ENCODE results near the gene RPP38. TPM values are rescaled to one million over a fixed set of nuclear protein-coding genes. Genes with fewer than 3 reads are reported as not detected.

Gene RPP38
- total and polyA plus RNA-seq, 10 of the 15 experiments (the other 5 are each of a cell fraction or from before 2014, with no cell fraction given), result 13.0 to 40.9 (median 27.2) TPM

GRCh38 chr10:15053061-15053460, 44.1 kb upstream of the RPP38 start:
- no TSS peak for BruUV-seq (replicated peaks)
- in situ Hi-C loops (cut with MboI), result no loop called here
- TF ChIP-seq BMI1 (IDR thresholded peaks at IDR 0.05; ENCODE audit: borderline replicate concordance) (no peak), USF1 (IDR thresholded peaks at IDR 0.05; ENCODE audit: borderline replicate concordance, extremely low read length, insufficient read depth, low read depth, low read length) (no peak), STAT3 (IDR thresholded peaks at IDR 0.05; ENCODE audit: low read depth, low read length) (no peak), MLLT1 (IDR thresholded peaks at IDR 0.05) (no peak), YY1 (IDR thresholded peaks at IDR 0.05; ENCODE audit: low read depth, low read length) (no peak), SMAD5 (IDR thresholded peaks at IDR 0.05; ENCODE audit: low read depth) (no peak), NFIC (IDR thresholded peaks at IDR 0.05; ENCODE audit: low read depth, low read length) (no peak), IKZF1 (conservative IDR thresholded peaks at IDR 0.05) (no peak), RB1 (IDR thresholded peaks at IDR 0.05; ENCODE audit: borderline replicate concordance) (no peak), IRF4 (IDR thresholded peaks at IDR 0.05; ENCODE audit: low read depth, low read length) (no peak), ZNF207 (IDR thresholded peaks at IDR 0.05; ENCODE audit: borderline replicate concordance) (no peak), POLR2A (IDR thresholded peaks at IDR 0.05; ENCODE audit: low read depth, low read length) (no peak), E2F4 (IDR thresholded peaks at IDR 0.05; ENCODE audit: low read depth, low read length) (no peak), POLR2AphosphoS5 (IDR thresholded peaks at IDR 0.05; ENCODE audit: low read length) (no peak), MAX (IDR thresholded peaks at IDR 0.05; ENCODE audit: low read depth, low read length) (no peak), ZBTB40 (IDR thresholded peaks at IDR 0.05; ENCODE audit: borderline replicate concordance) (no peak), ASH2L (IDR thresholded peaks at IDR 0.05; ENCODE audit: borderline replicate concordance, low read depth) (no peak), FOS (IDR thresholded peaks at IDR 0.05; ENCODE audit: borderline replicate concordance, extremely low read depth, insufficient read length) (no peak), NRF1 (conservative IDR thresholded peaks at IDR 0.05; ENCODE audit: low read depth, low read length) (no peak), MTA3 (IDR thresholded peaks at IDR 0.05; ENCODE audit: borderline replicate concordance, low read length) (no peak)
- no peaks in the 10 kb centered on the region for H3K4me1 ChIP-seq (ENCODE audit: control insufficient read depth, insufficient read depth, low read length)
- intact Hi-C loops (cut with micrococcal nuclease; ENCODE audit: unreplicated experiment), result no loop called here
- H3K4me3 ChIP-seq, result no peak overlapping the region
- CTCF ChIA-PET, result no interaction called here
- H4K20me1 ChIP-seq (ENCODE audit: control insufficient read depth, insufficient read depth), result no peaks in the 10 kb centered on the region
- POLR2A ChIA-PET, result no interaction called here
- H2AFZ ChIP-seq (ENCODE audit: control insufficient read depth, low read depth, low read length), result no peak overlapping the region
- no peak overlapping the region for H3K27ac ChIP-seq (ENCODE audit: control insufficient read depth, insufficient read depth)
- RAD21 ChIA-PET (ENCODE audit: unreplicated experiment), result no interaction called here
- FAIRE-seq (no peak), ATAC-seq (no peak), DNase-seq (ENCODE audit: low read depth, low spot score) (no peak)
- no peaks in the 10 kb centered on the region for H3K27me3 ChIP-seq (replicated peaks in 1 of 2; ENCODE audit: control insufficient read depth in 2 of 2, insufficient read depth in 2 of 2, low read length in 1 of 2)
- no peaks in the 10 kb centered on the region for H3K36me3 ChIP-seq (ENCODE audit: control insufficient read depth in 2 of 2, insufficient read depth in 2 of 2, low read length in 1 of 2)
- no peaks in the 10 kb centered on the region for H3K79me2 ChIP-seq (ENCODE audit: control insufficient read depth, insufficient read depth, low read length)
- 74% methylated on average over 3 of the region's 3 CpGs for WGBS (ENCODE audit: insufficient coverage, insufficient replicate concordance, low lambda C conversion rate, missing lambda C conversion rate)
- SMC1A ChIA-PET (ENCODE audit: uncharacterized antibody, unreplicated experiment), result interaction anchor here (1.0 kb wide), 1 partner anchor 10 kb away, joined by 3 read pairs; no protein-coding TSS in a partner anchor
- no peak overlapping the region for H3K9ac ChIP-seq (ENCODE audit: control insufficient read depth, insufficient read depth, low read length)
- no peak overlapping the region for H3K4me2 ChIP-seq (ENCODE audit: control insufficient read depth, insufficient read depth)
- H3K9me3 ChIP-seq (replicated peaks; ENCODE audit: control insufficient read depth, insufficient read depth, low read length), result no peaks in the 10 kb centered on the region
